ENCODE results near the gene DOK4.

DNA sequence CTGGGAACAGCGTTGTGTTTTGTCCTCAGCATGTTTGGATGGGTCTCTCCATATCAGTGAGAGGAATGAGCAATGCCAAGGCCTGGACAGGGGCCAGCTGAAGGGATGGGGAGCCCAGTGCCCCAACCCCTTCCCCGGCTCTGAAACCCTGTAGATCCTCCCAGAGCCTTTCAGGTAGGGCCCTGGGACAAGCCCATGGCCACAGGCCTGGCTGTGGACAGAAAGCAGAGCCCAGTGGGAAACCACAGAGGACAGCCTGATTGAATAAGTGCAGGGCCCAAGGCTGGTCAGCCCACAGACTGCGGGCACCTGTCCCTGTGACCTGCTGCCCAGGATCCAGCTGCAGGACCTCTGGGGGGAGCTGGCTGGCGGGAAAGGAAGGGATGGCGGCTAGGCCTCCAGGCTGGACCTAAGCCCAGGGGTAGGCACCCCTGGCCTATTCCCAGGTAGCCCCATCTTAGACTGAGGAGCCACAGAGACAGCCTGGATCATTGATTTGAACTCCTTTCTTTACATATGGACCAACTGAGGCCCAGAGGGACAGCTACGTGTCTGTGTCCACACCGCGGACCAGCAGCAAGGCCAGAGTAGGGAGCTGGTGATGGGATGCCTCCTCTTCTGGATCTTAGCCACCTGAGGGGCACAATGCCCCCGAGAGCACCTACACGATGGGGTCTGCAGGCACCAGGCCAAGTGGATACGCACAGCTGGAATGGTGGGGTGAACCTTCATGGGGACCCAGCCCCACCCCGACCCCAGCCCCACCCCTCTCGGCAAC lies 48.8 kb upstream of the DOK4 start:
- no peak for TF ChIP-seq CTCF (conservative IDR thresholded peaks at IDR 0.05; ENCODE audit: low read depth, low read length)
- TF ChIP-seq EZH2phosphoT487 (IDR thresholded peaks at IDR 0.05; ENCODE audit: borderline replicate concordance, low read length), result no peak
- no peak for TF ChIP-seq EZH2 (IDR thresholded peaks at IDR 0.05; ENCODE audit: low read length, unreplicated experiment)
